ENCODE results near the gene DALRD3.
A peak's percentile ranks its signal among the peaks of the same experiment; 100 is the strongest.

DALRD3 gene

GRCh38 chr3:49030321-49030720, 11.9 kb upstream of the DALRD3 start:
- H3K14ac ChIP-seq (ENCODE audit: low read length in 2 of 2): no peak overlapping the region

GRCh38 chr3:49029563-49029884, 11.1 kb upstream of the DALRD3 start:
- H3K4me1 ChIP-seq (ENCODE audit: control insufficient read depth, insufficient read depth, low read depth, low read length): peaks cover 12% of the 10 kb centered on the region
- H3K23ac ChIP-seq (ENCODE audit: low read length in 2 of 2): no peak overlapping the region
- peaks cover 82 to 84% of the 10 kb centered on the region in 2 experiments for H3K36me3 ChIP-seq (ENCODE audit: control insufficient read depth in 1 of 2, insufficient read depth in 2 of 2, low read depth in 1 of 2, low read length in 2 of 2)
- no peak overlapping the region for H4K8ac ChIP-seq (ENCODE audit: low read length)
- DNase-seq: no peak
- no peak overlapping the region for H4K91ac ChIP-seq (ENCODE audit: low read length)
- no peak overlapping the region for H3K4ac ChIP-seq (ENCODE audit: low read depth in 1 of 2, low read length in 2 of 2)
- H3K9me3 ChIP-seq (ENCODE audit: control insufficient read depth, low read length): no peaks in the 10 kb centered on the region
- no peak overlapping the region for H2AK5ac ChIP-seq (ENCODE audit: low read length, severe bottlenecking)
- H2BK5ac ChIP-seq (ENCODE audit: low read depth, low read length, poor library complexity, severe bottlenecking): no peak overlapping the region
- peak overlapping the region; percentile 95 for H3K9ac ChIP-seq (ENCODE audit: low read length)
- no peak overlapping the region for H3K27ac ChIP-seq (ENCODE audit: low read length, poor library complexity, severe bottlenecking)
- WGBS: 0% methylated on average over 3 of the region's 7 CpGs
- peaks cover 39% of the 10 kb centered on the region for H3K79me1 ChIP-seq (replicated peaks; ENCODE audit: low read length, poor library complexity, severe bottlenecking)
- no peak overlapping the region for H2AFZ ChIP-seq (ENCODE audit: low read depth, low read length)
- no peak overlapping the region for H2BK12ac ChIP-seq (ENCODE audit: low read length in 2 of 2)
- H3K18ac ChIP-seq (ENCODE audit: low read depth in 1 of 2, low read length in 2 of 2): no peak overlapping the region
- H3K4me2 ChIP-seq (ENCODE audit: low read length, poor library complexity, severe bottlenecking): no peak overlapping the region
- H3K27me3 ChIP-seq (ENCODE audit: control insufficient read depth in 1 of 2, insufficient read depth in 1 of 2, low read length in 2 of 2): no peaks in the 10 kb centered on the region
- no peak overlapping the region for H2BK15ac ChIP-seq (ENCODE audit: low read depth, poor library complexity, severe bottlenecking)
- no peak overlapping the region for H3K14ac ChIP-seq (ENCODE audit: low read length in 2 of 2)
- H2BK120ac ChIP-seq (ENCODE audit: low read depth, low read length): no peak overlapping the region
- H3K4me3 ChIP-seq (ENCODE audit: insufficient read depth in 1 of 2, low read depth in 1 of 2, low read length in 2 of 2): peak overlapping the region in 1 of 2 experiments; percentile 92

More at GRCh38 chr3:49030321-49030720, 11.9 kb upstream of the DALRD3 start:
- H2AK5ac ChIP-seq (ENCODE audit: low read length, severe bottlenecking): no peak overlapping the region
- no peak overlapping the region for H2BK120ac ChIP-seq (ENCODE audit: low read depth, low read length)
- 93% methylated on average over 6 of the region's 6 CpGs for WGBS
- peaks cover 12% of the 10 kb centered on the region for H3K4me1 ChIP-seq (ENCODE audit: control insufficient read depth, insufficient read depth, low read depth, low read length)
- H3K23ac ChIP-seq (ENCODE audit: low read length in 2 of 2): no peak overlapping the region
- no peaks in the 10 kb centered on the region for H3K27me3 ChIP-seq (ENCODE audit: control insufficient read depth in 1 of 2, insufficient read depth in 1 of 2, low read length in 2 of 2)
- H3K18ac ChIP-seq (ENCODE audit: low read depth in 1 of 2, low read length in 2 of 2): no peak overlapping the region
- H4K91ac ChIP-seq (ENCODE audit: low read length): no peak overlapping the region
- no peak for DNase-seq
- peak overlapping the region; percentile 95 for H3K9ac ChIP-seq (ENCODE audit: low read length)
- H3K4me2 ChIP-seq (ENCODE audit: low read length, poor library complexity, severe bottlenecking): no peak overlapping the region
- no peak overlapping the region for H3K27ac ChIP-seq (ENCODE audit: low read length, poor library complexity, severe bottlenecking)
- H2BK5ac ChIP-seq (ENCODE audit: low read depth, low read length, poor library complexity, severe bottlenecking): no peak overlapping the region
- no peak overlapping the region for H2BK12ac ChIP-seq (ENCODE audit: low read length in 2 of 2)
- H3K4ac ChIP-seq (ENCODE audit: low read depth in 1 of 2, low read length in 2 of 2): no peak overlapping the region
- H3K4me3 ChIP-seq (ENCODE audit: insufficient read depth in 1 of 2, low read depth in 1 of 2, low read length in 2 of 2): no peak overlapping the region
- no peak overlapping the region for H2BK15ac ChIP-seq (ENCODE audit: low read depth, poor library complexity, severe bottlenecking)
- H3K79me1 ChIP-seq (replicated peaks; ENCODE audit: low read length, poor library complexity, severe bottlenecking): peaks cover 38% of the 10 kb centered on the region
- no peaks in the 10 kb centered on the region for H3K9me3 ChIP-seq (ENCODE audit: control insufficient read depth, low read length)
- H3K36me3 ChIP-seq (ENCODE audit: control insufficient read depth in 1 of 2, insufficient read depth in 2 of 2, low read depth in 1 of 2, low read length in 2 of 2): peaks cover 76 to 82% of the 10 kb centered on the region in 2 experiments
- H4K8ac ChIP-seq (ENCODE audit: low read length): no peak overlapping the region
- no peak overlapping the region for H2AFZ ChIP-seq (ENCODE audit: low read depth, low read length)

- 7% methylated on average over 55 of the region's 55 CpGs for WGBS
- H2BK15ac ChIP-seq (ENCODE audit: low read depth, poor library complexity, severe bottlenecking): no peak within 1 kb of the TSS
- peak within 1 kb of the TSS; percentile 12 for H3K27ac ChIP-seq (ENCODE audit: low read length, poor library complexity, severe bottlenecking)
- no peak within 1 kb of the TSS for H2BK120ac ChIP-seq (ENCODE audit: low read depth, low read length)
- peaks cover 36% of the 10 kb centered on the region for H3K79me1 ChIP-seq (replicated peaks; ENCODE audit: low read length, poor library complexity, severe bottlenecking)
- no peaks in the 10 kb centered on the region for H3K9me3 ChIP-seq (ENCODE audit: control insufficient read depth, low read length)
- no peak within 1 kb of the TSS for H2AFZ ChIP-seq (ENCODE audit: low read depth, low read length)
- peak within 1 kb of the TSS; percentile 92 to 95 for H3K18ac ChIP-seq (ENCODE audit: low read depth in 1 of 2, low read length in 2 of 2)
- peak within 1 kb of the TSS; percentile 71 to 88 for H3K4ac ChIP-seq (ENCODE audit: low read depth in 1 of 2, low read length in 2 of 2)
- H4K8ac ChIP-seq (ENCODE audit: low read length): peak within 1 kb of the TSS; percentile 69
- peak within 1 kb of the TSS; percentile 92 for H4K91ac ChIP-seq (ENCODE audit: low read length)
- H3K4me3 ChIP-seq (ENCODE audit: insufficient read depth in 1 of 2, low read depth in 1 of 2, low read length in 2 of 2): peak within 1 kb of the TSS; percentile 63 to 92
- H3K9ac ChIP-seq (ENCODE audit: low read length): peak within 1 kb of the TSS; percentile 95
- peak; percentile 93 for DNase-seq
- peak within 1 kb of the TSS; percentile 51 for H3K4me2 ChIP-seq (ENCODE audit: low read length, poor library complexity, severe bottlenecking)
- H2BK5ac ChIP-seq (ENCODE audit: low read depth, low read length, poor library complexity, severe bottlenecking): no peak within 1 kb of the TSS
- peaks cover 12% of the 10 kb centered on the region for H3K4me1 ChIP-seq (ENCODE audit: control insufficient read depth, insufficient read depth, low read depth, low read length)
- H3K14ac ChIP-seq (ENCODE audit: low read length in 2 of 2): peak within 1 kb of the TSS in 1 of 2 experiments; percentile 82
- peak within 1 kb of the TSS in 1 of 2 experiments; percentile 17 for H2BK12ac ChIP-seq (ENCODE audit: low read length in 2 of 2)
- peak within 1 kb of the TSS; percentile 5 for H2AK5ac ChIP-seq (ENCODE audit: low read length, severe bottlenecking)
- no peaks in the 10 kb centered on the region for H3K27me3 ChIP-seq (ENCODE audit: control insufficient read depth in 1 of 2, insufficient read depth in 1 of 2, low read length in 2 of 2)
- H3K36me3 ChIP-seq (ENCODE audit: control insufficient read depth in 1 of 2, insufficient read depth in 2 of 2, low read depth in 1 of 2, low read length in 2 of 2): peaks cover 82 to 85% of the 10 kb centered on the region in 2 experiments
- H3K23ac ChIP-seq (ENCODE audit: low read length in 2 of 2): no peak within 1 kb of the TSS
These were observed 10.5 kb upstream of the DALRD3 start, which contains the start of gene IMPDH2 for GRCh38 chr3:49028673-49029562. TSS of gene IMPDH2 (minus strand) at chr3:49029398. CDS start at chr3:49029350, 48 bp downstream.

- no peak overlapping the region for H2AFZ ChIP-seq (ENCODE audit: low read depth, low read length)
- DNase-seq: no peak
- peak overlapping the region; percentile 95 for H3K9ac ChIP-seq (ENCODE audit: low read length)
- peaks cover 14% of the 10 kb centered on the region for H3K4me1 ChIP-seq (ENCODE audit: control insufficient read depth, insufficient read depth, low read depth, low read length)
- H3K27ac ChIP-seq (ENCODE audit: low read length, poor library complexity, severe bottlenecking): no peak overlapping the region
- H3K23ac ChIP-seq (ENCODE audit: low read length in 2 of 2): no peak overlapping the region
- H3K36me3 ChIP-seq (ENCODE audit: control insufficient read depth in 1 of 2, insufficient read depth in 2 of 2, low read depth in 1 of 2, low read length in 2 of 2): peaks cover 86 to 88% of the 10 kb centered on the region in 2 experiments
- H4K91ac ChIP-seq (ENCODE audit: low read length): no peak overlapping the region
- H4K8ac ChIP-seq (ENCODE audit: low read length): no peak overlapping the region
- peak overlapping the region in 1 of 2 experiments; percentile 82 for H3K14ac ChIP-seq (ENCODE audit: low read length in 2 of 2)
- WGBS: 100% methylated on average over 4 of the region's 4 CpGs
- no peaks in the 10 kb centered on the region for H3K9me3 ChIP-seq (ENCODE audit: control insufficient read depth, low read length)
- H3K18ac ChIP-seq (ENCODE audit: low read depth in 1 of 2, low read length in 2 of 2): no peak overlapping the region
- H3K4me3 ChIP-seq (ENCODE audit: insufficient read depth in 1 of 2, low read depth in 1 of 2, low read length in 2 of 2): peak overlapping the region in 1 of 2 experiments; percentile 92
- no peak overlapping the region for H2BK5ac ChIP-seq (ENCODE audit: low read depth, low read length, poor library complexity, severe bottlenecking)
- no peak overlapping the region for H2BK120ac ChIP-seq (ENCODE audit: low read depth, low read length)
- no peaks in the 10 kb centered on the region for H3K27me3 ChIP-seq (ENCODE audit: control insufficient read depth in 1 of 2, insufficient read depth in 1 of 2, low read length in 2 of 2)
- no peak overlapping the region for H2BK12ac ChIP-seq (ENCODE audit: low read length in 2 of 2)
- H3K4me2 ChIP-seq (ENCODE audit: low read length, poor library complexity, severe bottlenecking): peak overlapping the region; percentile 51
- H3K4ac ChIP-seq (ENCODE audit: low read depth in 1 of 2, low read length in 2 of 2): peak overlapping the region in 1 of 2 experiments; percentile 88
- peaks cover 37% of the 10 kb centered on the region for H3K79me1 ChIP-seq (replicated peaks; ENCODE audit: low read length, poor library complexity, severe bottlenecking)
- no peak overlapping the region for H2BK15ac ChIP-seq (ENCODE audit: low read depth, poor library complexity, severe bottlenecking)
- no peak overlapping the region for H2AK5ac ChIP-seq (ENCODE audit: low read length, severe bottlenecking)
These were observed 9.9 kb upstream of the DALRD3 start for GRCh38 chr3:49028298-49028672.

All from mesenchymal stem cell (in vitro differentiated cells and primary cell).